GM18507 (cell line): Measurements from ENCODE around the gene APAF1.
"Not testable (repeated sequence)": the region's sequence is repeated elsewhere in the genome, so short reads cannot be mapped to it uniquely, and the experiment has no call there.

ENCODE experiments used
- DNase-seq: peaks from one replicate; pipeline ENCODE4 v3.0.0; 2011; ENCODE audit warnings: low read depth; ENCODE audit not compliant: insufficient read length; ENCODE audit errors: extremely low spot score
- FAIRE-seq: peaks from 2 replicates; lab custom pipeline; 2011; peaks lifted over from hg19 to GRCh38; lab: Jason Lieb, UNC

The APAF1 gene

DNA sequence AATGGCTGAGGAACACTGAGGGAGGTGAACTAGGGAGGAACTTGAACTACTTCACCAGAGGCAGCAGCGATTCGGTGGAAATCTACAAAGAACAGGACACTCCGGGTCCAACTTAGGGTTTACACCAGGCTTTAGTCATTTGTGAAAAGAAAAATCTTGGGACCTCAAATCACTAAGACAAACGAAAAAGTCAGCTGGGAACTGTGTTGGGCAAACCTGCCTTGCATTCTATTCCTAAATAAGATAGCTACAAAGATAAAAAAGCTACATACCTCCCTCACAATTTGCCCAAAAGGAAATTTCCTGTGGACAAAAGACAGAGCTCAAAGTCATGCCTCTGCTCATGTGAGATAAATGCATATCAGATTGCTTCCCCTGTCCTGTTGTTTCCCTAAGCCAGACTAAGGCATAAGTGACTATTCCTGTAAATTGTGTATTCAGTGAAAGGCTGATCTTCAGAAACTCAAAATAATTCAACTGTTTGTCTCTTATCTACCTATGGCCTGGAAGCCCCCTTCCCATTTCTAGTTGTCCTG, 106.6 kb downstream of the APAF1 start:
- DNase-seq (no peak), FAIRE-seq (no peak)

GRCh38 chr12:98752726-98753125, 107.6 kb downstream of the APAF1 start:
- FAIRE-seq (no peak), DNase-seq (no peak)

DNA sequence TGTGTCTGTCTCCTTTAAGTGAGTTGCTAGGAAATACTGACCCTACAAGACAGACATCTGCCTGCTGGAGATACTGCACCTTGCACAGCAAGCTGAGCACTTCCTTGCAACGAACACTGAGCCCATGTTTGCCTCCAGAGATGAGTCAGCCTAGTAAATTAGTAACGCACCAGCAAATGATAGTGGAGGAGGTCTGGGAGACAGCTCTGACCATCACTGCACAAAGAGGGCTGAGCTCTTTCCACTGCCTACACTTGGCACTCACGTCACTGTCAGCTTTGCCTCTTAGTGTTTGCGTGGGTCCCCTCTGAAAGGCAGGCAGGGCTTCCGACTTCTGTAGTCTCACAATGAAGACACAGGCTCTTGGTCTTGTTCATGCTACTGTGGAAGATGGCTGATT, 109.0 kb downstream of the APAF1 start:
- DNase-seq (peak; percentile 81), FAIRE-seq (peak; percentile 100)

GRCh38 chr12:98755855-98756254, 110.8 kb downstream of the APAF1 start:
- not testable (repeated sequence) for DNase-seq, FAIRE-seq

GRCh38 chr12:98757455-98757854, 112.4 kb downstream of the APAF1 start:
- no peak for DNase-seq
- FAIRE-seq, result no peak

GRCh38 chr12:98758331-98758730, 113.2 kb downstream of the APAF1 start:
- FAIRE-seq, result no peak
- no peak for DNase-seq

- no peak for FAIRE-seq
- no peak for DNase-seq
These were observed 118.6 kb downstream of the APAF1 start for GRCh38 chr12:98763656-98764055.

DNA sequence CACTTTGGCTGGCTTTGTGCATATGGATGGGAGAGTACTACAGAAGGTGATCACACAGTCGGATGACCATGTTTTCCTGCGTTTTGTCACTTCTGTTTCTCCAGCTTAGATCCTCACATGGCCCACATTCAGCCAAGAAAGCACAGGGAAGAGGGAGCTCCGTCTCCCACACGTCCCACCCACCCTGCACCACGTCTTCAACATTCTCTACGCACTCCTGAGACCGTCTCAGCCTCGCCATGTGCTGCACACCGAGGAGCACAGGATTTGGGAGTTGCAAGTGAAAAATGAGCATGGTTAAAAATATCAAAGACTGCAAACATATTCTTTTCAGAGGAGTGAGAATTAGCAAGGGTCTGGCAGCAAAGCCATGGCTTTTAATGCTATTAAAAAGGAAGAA, 122.2 kb downstream of the APAF1 start:
- DNase-seq (no peak), FAIRE-seq (no peak)

- FAIRE-seq, result no peak
- DNase-seq, result no peak
These were observed 124.0 kb downstream of the APAF1 start for GRCh38 chr12:98769068-98769467.

- FAIRE-seq, result no peak
- DNase-seq, result no peak
These were observed 125.1 kb downstream of the APAF1 start for GRCh38 chr12:98770230-98770629.

DNA sequence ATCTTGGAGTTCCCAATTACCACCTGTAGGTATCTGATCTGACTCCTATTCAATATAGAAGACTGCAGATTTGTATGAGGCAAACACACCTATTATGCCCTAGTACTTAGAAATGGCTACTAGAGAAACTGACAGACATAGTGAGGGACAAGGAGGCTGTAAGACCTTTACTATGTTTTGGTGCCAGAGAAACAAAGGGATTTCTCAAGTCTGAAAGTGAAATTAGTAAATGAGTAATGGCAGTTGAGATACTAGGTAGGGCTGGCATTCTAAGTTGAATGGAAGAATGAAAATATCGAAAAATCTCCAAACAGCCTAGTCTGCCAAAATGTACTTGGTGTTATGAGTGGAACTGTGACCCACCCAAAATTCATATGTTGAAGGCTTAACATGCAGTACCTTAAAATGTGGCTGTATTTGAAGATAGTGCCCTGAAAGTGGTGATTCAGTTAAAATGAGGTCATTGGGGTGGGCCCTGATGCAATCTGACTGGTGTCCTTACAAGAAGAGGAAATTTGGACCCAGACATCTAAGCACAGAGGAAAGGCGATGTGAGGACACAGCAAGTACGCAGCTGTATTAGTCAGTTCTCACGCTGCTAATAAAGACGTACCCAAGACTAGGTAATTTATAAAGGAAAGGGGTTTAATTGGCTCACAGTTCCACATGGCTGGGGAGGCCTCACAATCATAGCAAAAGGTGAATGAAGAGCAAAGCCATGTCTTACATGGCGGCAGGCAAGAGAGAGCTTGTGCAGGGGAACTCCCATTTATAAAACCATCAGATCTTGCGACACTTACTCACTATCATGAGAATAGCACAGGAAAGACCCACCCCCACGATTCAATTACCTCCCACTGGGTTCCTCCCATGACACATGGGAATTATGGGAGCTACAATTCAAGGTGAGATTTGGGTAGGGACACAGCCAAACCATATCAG, 127.0 kb downstream of the APAF1 start:
- FAIRE-seq, result no peak
- no peak for DNase-seq

GRCh38 chr12:98772818-98773217, 127.7 kb downstream of the APAF1 start:
- no peak for DNase-seq
- FAIRE-seq, result no peak

- no peak for FAIRE-seq
These were observed 135.2 kb downstream of the APAF1 start for GRCh38 chr12:98780261-98780660.

GRCh38 chr12:98783420-98783819, 138.3 kb downstream of the APAF1 start:
- FAIRE-seq (no peak), DNase-seq (no peak)

More at GRCh38 chr12:98780261-98780660, 135.2 kb downstream of the APAF1 start:
- DNase-seq, result no peak
